Activated CD4-positive, alpha-beta memory T cell treated with anti-CD3 and anti-CD28 coated beads for 36 hours (primary cell): ENCODE data around the gene CBLC. TPM values are rescaled to one million over a fixed set of nuclear protein-coding genes. Genes with fewer than 3 reads are reported as not detected.
"Not testable (repeated sequence)": the region's sequence is repeated elsewhere in the genome, so short reads cannot be mapped to it uniquely, and the experiment has no call there.

ENCODE experiments used
- CTCF ChIA-PET: fragments of 350-600 bp; sonication (Branson Sonifier 250); formaldehyde crosslinking; loops from one replicate; lab custom pipeline; 2021; ENCODE audit warnings: antibody characterized with exemption, inconsistent platforms; lab: Charles Lee
- POLR2A ChIA-PET: fragments of 350-600 bp; sonication (Branson Sonifier 250); formaldehyde crosslinking; loops from one replicate; lab custom pipeline; 2021; ENCODE audit warnings: antibody characterized with exemption; lab: Charles Lee
- DNase-seq: peaks from one replicate; pipeline ENCODE4 v3.0.0-alpha.2; 2020
- H3K27ac Mint-ChIP-seq: one replicate; pipeline ENCODE4 v1.8.0; 2021; ENCODE audit warnings: mixed read lengths
- H3K27me3 Mint-ChIP-seq: one replicate; pipeline ENCODE4 v1.8.0; 2021; ENCODE audit warnings: mixed read lengths
- H3K36me3 Mint-ChIP-seq: one replicate; pipeline ENCODE4 v1.8.0; 2021; ENCODE audit warnings: mixed read lengths
- H3K4me1 Mint-ChIP-seq: one replicate; pipeline ENCODE4 v1.8.0; 2021; ENCODE audit warnings: low read depth, mixed read lengths
- H3K4me3 Mint-ChIP-seq: one replicate; pipeline ENCODE4 v1.8.0; 2021; ENCODE audit warnings: mild to moderate bottlenecking, mixed read lengths
- H3K9me3 Mint-ChIP-seq: one replicate; pipeline ENCODE4 v1.8.0; 2021; ENCODE audit warnings: mixed read lengths
- intact Hi-C: fragments of 100-400 bp; cut with micrococcal nuclease; formaldehyde crosslinking; loops from one replicate; pipeline ENCODE4 v1.15.1; 2023
- total RNA-seq, 2 experiments: library from RNA; stranded (reverse); gene quantifications; one replicate each; pipeline ENCODE4 v1.2.3, GENCODE V29; 2021

The CBLC gene
- total RNA-seq, 2 experiments from 2014 or later, result not detected

GRCh38 chr19:44823373-44823698 is 45.6 kb downstream of the CBLC start:
- DNase-seq, result no peak
- H3K36me3 Mint-ChIP-seq, result no peaks in the 10 kb centered on the region
- H3K4me1 Mint-ChIP-seq, result no peaks in the 10 kb centered on the region
- intact Hi-C loops, result no loop called here
- ChIA-PET POLR2A (no interaction called here), CTCF (interaction anchor here (1.0 to 1.1 kb wide), 2 partner anchors 17 to 25 kb away, joined by 3 read pairs; no protein-coding TSS in a partner anchor)
- H3K27ac Mint-ChIP-seq, result no peak overlapping the region
- no peak overlapping the region for H3K4me3 Mint-ChIP-seq
- H3K9me3 Mint-ChIP-seq, result no peaks in the 10 kb centered on the region
- H3K27me3 Mint-ChIP-seq, result peaks cover 3% of the 10 kb centered on the region

GRCh38 chr19:44824761-44825160 is 47.1 kb downstream of the CBLC start:
- ChIA-PET CTCF (no interaction called here), POLR2A (no interaction called here)
- no peak overlapping the region for H3K4me3 Mint-ChIP-seq
- H3K27me3 Mint-ChIP-seq, result peaks cover 5% of the 10 kb centered on the region
- H3K36me3 Mint-ChIP-seq, result no peaks in the 10 kb centered on the region
- no peaks in the 10 kb centered on the region for H3K4me1 Mint-ChIP-seq
- intact Hi-C loops, result no loop called here
- no peaks in the 10 kb centered on the region for H3K9me3 Mint-ChIP-seq
- H3K27ac Mint-ChIP-seq, result no peak overlapping the region
- no peak for DNase-seq

- H3K27me3 Mint-ChIP-seq, POLR2A ChIA-PET, H3K4me1 Mint-ChIP-seq, intact Hi-C loops, H3K27ac Mint-ChIP-seq, H3K36me3 Mint-ChIP-seq, CTCF ChIA-PET, DNase-seq, H3K9me3 Mint-ChIP-seq, H3K4me3 Mint-ChIP-seq: not testable (repeated sequence)
Observed at GRCh38 chr19:44832875-44833274, 55.2 kb downstream of the CBLC start.

GRCh38 chr19:44834399-44834798 is 56.7 kb downstream of the CBLC start:
- H3K27me3 Mint-ChIP-seq, intact Hi-C loops, H3K27ac Mint-ChIP-seq, DNase-seq, H3K36me3 Mint-ChIP-seq, POLR2A ChIA-PET, H3K4me3 Mint-ChIP-seq, H3K4me1 Mint-ChIP-seq, H3K9me3 Mint-ChIP-seq: not testable (repeated sequence)
- CTCF ChIA-PET, result interaction anchor here (1.4 kb wide), 1 partner anchor 10 kb away, joined by 4 read pairs; no protein-coding TSS in a partner anchor

GRCh38 chr19:44839276-44839675 is 61.6 kb downstream of the CBLC start:
- CTCF ChIA-PET, result no interaction called here
- peaks cover 7% of the 10 kb centered on the region for H3K4me1 Mint-ChIP-seq

GRCh38 chr19:44840811-44841210 is 63.1 kb downstream of the CBLC start:
- ChIA-PET CTCF (interaction anchor here (0.9 to 1.0 kb wide), 2 partner anchors 18 to 117 kb away, joined by 3 to 4 read pairs; no protein-coding TSS in a partner anchor), POLR2A (no interaction called here)
- Mint-ChIP-seq H3K27me3 (no peaks in the 10 kb centered on the region), H3K4me1 (peaks cover 17% of the 10 kb centered on the region), H3K4me3 (no peak overlapping the region), H3K9me3 (no peaks in the 10 kb centered on the region), H3K27ac (no peak overlapping the region), H3K36me3 (no peaks in the 10 kb centered on the region)
- no peak for DNase-seq
- intact Hi-C loops, result loop anchor here (10.0 kb wide), 1 partner anchor 186 kb away; no protein-coding TSS in a partner anchor

More at GRCh38 chr19:44839276-44839675, 61.6 kb downstream of the CBLC start:
- Mint-ChIP-seq H3K27me3 (no peaks in the 10 kb centered on the region), H3K9me3 (no peaks in the 10 kb centered on the region), H3K4me3 (no peak overlapping the region), H3K27ac (no peak overlapping the region), H3K36me3 (no peaks in the 10 kb centered on the region)
- POLR2A ChIA-PET, result no interaction called here
- no peak for DNase-seq
- intact Hi-C loops, result no loop called here

- Mint-ChIP-seq H3K36me3 (no peaks in the 10 kb centered on the region), H3K9me3 (no peaks in the 10 kb centered on the region), H3K27ac (no peak overlapping the region), H3K27me3 (no peaks in the 10 kb centered on the region), H3K4me3 (no peak overlapping the region), H3K4me1 (peaks cover 17% of the 10 kb centered on the region)
- peak; percentile 15 for DNase-seq
- intact Hi-C loops, result loop anchor here (10.0 kb wide), 1 partner anchor 186 kb away; no protein-coding TSS in a partner anchor
- CTCF ChIA-PET, result interaction anchor here (0.7 to 1.0 kb wide), 3 partner anchors 18 to 139 kb away, joined by 3 to 4 read pairs (median 3); no protein-coding TSS in a partner anchor
- POLR2A ChIA-PET, result no interaction called here
Observed at GRCh38 chr19:44841231-44841630, 63.5 kb downstream of the CBLC start.

- H3K4me1 Mint-ChIP-seq, result peaks cover 26% of the 10 kb centered on the region
- POLR2A ChIA-PET, result no interaction called here
- CTCF ChIA-PET, result interaction anchor here (1.0 to 2.2 kb wide), 6 partner anchors 45 to 156 kb away, joined by 3 to 15 read pairs (median 6); no protein-coding TSS in a partner anchor
- H3K27me3 Mint-ChIP-seq, result peaks cover 11% of the 10 kb centered on the region
- intact Hi-C loops, result loop anchor here (1.0 to 10.0 kb wide), 7 partner anchors 45 to 190 kb away; no protein-coding TSS in a partner anchor
- H3K27ac Mint-ChIP-seq, result no peak overlapping the region
- DNase-seq, result no peak
- H3K4me3 Mint-ChIP-seq, result peak overlapping the region; percentile 81
- no peaks in the 10 kb centered on the region for H3K36me3 Mint-ChIP-seq
- H3K9me3 Mint-ChIP-seq, result no peaks in the 10 kb centered on the region
Observed at GRCh38 chr19:44845286-44845611, 67.6 kb downstream of the CBLC start.

GRCh38 chr19:44845612-44846454 is 68.1 kb downstream of the CBLC start, which contains the start of gene NECTIN2:
Gene NECTIN2 (plus strand): TSS chr19:44846297. CDS start chr19:44846526, 229 bp downstream.
- peak within 1 kb of the TSS; percentile 24 for H3K27ac Mint-ChIP-seq
- ChIA-PET POLR2A (no interaction called here), CTCF (interaction anchor here (0.6 to 2.2 kb wide), 12 partner anchors 14 to 157 kb away, joined by 3 to 15 read pairs (median 5); no protein-coding TSS in a partner anchor)
- H3K9me3 Mint-ChIP-seq, result no peaks in the 10 kb centered on the region
- intact Hi-C loops, result loop anchor here (1.0 to 10.0 kb wide), 7 partner anchors 44 to 191 kb away; no protein-coding TSS in a partner anchor
- H3K36me3 Mint-ChIP-seq, result no peaks in the 10 kb centered on the region
- H3K4me3 Mint-ChIP-seq, result peak within 1 kb of the TSS; percentile 81
- peaks cover 11% of the 10 kb centered on the region for H3K27me3 Mint-ChIP-seq
- peak; percentile 96 for DNase-seq
- H3K4me1 Mint-ChIP-seq, result peaks cover 26% of the 10 kb centered on the region

GRCh38 chr19:44846455-44847143 is 68.9 kb downstream of the CBLC start:
- intact Hi-C loops, result loop anchor here (10.0 kb wide), 1 partner anchor 192 kb away; no protein-coding TSS in a partner anchor
- ChIA-PET CTCF (interaction anchor here (1.0 to 2.2 kb wide), 7 partner anchors 15 to 157 kb away, joined by 3 to 15 read pairs (median 5); no protein-coding TSS in a partner anchor), POLR2A (no interaction called here)
- DNase-seq, result peak; percentile 10
- Mint-ChIP-seq H3K27me3 (peaks cover 11% of the 10 kb centered on the region), H3K4me1 (peaks cover 21% of the 10 kb centered on the region), H3K27ac (no peak overlapping the region), H3K4me3 (peak overlapping the region; percentile 81), H3K9me3 (no peaks in the 10 kb centered on the region), H3K36me3 (no peaks in the 10 kb centered on the region)

- Mint-ChIP-seq H3K36me3 (no peaks in the 10 kb centered on the region), H3K4me3 (peak overlapping the region; percentile 46), H3K27me3 (peaks cover 11% of the 10 kb centered on the region), H3K4me1 (peaks cover 18% of the 10 kb centered on the region), H3K9me3 (no peaks in the 10 kb centered on the region), H3K27ac (no peak overlapping the region)
- ChIA-PET POLR2A (no interaction called here), CTCF (interaction anchor here (1.8 to 2.2 kb wide), 2 partner anchors 63 to 123 kb away, joined by 5 to 15 read pairs; no protein-coding TSS in a partner anchor)
- peak; percentile 16 for DNase-seq
- intact Hi-C loops, result loop anchor here (10.0 kb wide), 1 partner anchor 193 kb away; no protein-coding TSS in a partner anchor
Observed at GRCh38 chr19:44847144-44848035, 69.7 kb downstream of the CBLC start.
